GM10847 (cell line): ENCODE data around the gene AOAH.

Experiments
- POLR2A ChIP-seq: IDR thresholded peaks from 2 replicates; pipeline ENCODE4 v1.6.1; 2011; ENCODE audit not compliant: insufficient read length; ENCODE audit errors: extremely low read depth

AOAH gene

GRCh38 chr7:36475381-36475780, 248.9 kb downstream of the AOAH start:
- TF ChIP-seq POLR2A = no peak

- TF ChIP-seq POLR2A = no peak
Measured at GRCh38 chr7:36475011-36475342, 249.3 kb downstream of the AOAH start.

DNA sequence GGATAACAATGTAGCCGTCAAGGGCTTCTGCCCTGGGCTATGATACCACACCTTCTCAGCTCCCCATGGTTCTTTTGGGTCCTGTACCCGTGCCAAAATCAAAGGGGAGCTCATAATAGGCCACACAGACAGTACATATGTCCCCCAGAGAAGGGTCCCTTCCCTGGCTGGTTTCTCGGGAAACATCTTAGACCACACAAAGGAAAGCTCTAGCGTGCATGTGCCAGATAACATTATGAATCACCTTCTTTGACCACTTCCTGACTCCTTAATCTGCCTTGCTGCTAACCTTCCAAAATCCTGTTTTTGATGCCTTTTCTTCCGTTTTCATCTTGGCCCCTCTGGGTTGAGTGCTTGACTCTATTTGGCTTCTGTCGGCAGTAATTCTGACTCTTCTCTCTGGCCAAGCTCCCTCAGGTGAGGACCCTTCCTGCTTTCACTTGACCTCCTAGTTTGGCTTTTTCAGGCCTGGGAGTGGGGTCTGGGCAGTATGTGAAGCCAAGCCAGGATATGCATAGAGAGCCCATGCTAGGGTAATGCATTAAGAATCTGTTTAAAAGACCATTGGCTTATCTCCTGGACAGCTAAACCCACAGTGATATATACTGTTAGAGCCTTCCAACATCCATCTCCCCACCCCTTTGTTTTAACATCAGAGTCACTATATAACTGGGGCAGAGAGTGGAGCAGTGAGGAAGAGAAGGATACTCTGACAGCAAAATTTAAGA, 249.8 kb downstream of the AOAH start:
- TF ChIP-seq POLR2A = no peak

DNA sequence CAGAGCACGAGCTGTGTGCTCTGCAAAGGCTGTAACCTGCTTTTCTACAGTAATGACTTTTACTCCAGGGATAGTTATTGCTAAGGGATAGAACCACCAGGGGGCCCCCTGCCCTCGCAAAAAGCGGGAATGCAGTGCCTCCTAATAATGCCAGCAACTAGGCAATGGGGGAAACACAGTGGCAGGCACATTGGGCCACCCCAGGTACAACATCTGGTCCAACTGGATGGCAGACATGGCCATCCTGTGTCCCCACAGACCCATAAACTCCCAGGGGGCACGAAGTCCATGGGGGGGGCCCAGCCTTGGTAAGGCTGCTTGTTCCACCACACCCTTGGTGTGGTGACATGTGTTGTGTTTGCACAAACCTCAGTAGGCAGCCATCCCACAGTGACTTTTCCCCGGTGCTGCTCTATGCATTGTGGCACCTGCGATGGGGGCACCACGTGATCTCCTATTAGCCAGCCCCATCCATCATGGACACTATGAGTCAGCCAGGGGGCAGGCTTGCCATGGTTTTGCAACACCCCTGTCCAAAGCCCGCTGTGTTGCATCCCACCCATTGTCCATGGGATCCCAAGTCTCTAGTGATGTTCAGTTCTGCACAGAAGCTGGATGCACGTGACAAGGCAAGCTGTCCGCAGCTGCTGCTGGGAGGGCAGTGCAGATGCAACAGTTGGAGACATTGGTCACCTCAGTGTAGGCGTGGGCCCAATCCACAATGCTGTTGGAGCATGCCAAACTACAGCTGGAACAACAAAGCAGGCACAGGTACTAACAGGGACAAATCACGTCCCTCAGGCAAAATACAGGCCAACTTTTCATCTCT, 250.6 kb downstream of the AOAH start:
- no peak for TF ChIP-seq POLR2A

DNA sequence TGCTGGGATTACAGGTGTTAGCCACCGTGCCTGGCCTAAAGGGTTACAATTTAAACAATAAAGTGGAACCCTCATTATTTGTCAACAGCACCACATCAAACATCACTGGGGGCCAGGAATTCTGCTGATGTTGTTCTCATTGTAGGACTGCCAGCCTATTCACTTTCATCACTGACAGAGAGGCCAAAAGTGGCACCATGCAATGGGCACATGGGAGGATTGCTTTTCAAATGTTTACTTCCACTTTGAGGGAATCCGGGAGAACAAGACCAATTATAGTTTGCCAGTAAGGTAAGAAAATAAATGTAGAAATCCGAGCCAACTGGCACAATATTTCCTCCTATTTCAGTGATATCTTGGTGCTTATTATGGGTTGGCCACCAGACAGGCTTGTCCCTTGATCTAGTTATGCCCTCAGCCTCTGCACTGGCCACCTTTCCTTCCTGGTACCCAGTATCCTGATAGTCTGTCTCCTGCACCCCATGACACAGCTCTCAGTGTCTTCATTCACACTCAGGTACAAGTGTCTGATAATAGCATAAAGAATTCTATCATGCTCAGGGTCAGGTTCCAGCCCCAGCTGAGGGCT, 252.1 kb downstream of the AOAH start:
- TF ChIP-seq POLR2A = no peak

DNA sequence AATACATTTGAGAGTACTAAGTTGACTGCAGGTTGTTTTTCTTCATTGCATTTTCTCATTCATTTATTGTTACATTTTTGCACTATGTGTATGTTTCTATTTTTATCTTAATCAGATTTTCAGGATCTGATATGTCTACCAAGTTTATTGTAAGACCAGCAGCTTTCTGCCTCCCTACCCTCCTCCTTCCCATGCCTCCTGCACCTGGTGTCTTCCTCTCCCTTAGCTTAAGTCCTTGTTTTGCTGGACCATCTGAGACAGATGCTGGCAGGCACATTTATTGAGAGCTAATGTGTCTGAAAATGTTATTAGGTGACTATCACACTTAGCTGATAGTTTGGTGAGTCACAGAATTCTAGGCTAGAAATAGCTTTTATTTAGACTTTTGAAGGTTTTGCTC, 255.1 kb downstream of the AOAH start:
- no peak for TF ChIP-seq POLR2A

DNA sequence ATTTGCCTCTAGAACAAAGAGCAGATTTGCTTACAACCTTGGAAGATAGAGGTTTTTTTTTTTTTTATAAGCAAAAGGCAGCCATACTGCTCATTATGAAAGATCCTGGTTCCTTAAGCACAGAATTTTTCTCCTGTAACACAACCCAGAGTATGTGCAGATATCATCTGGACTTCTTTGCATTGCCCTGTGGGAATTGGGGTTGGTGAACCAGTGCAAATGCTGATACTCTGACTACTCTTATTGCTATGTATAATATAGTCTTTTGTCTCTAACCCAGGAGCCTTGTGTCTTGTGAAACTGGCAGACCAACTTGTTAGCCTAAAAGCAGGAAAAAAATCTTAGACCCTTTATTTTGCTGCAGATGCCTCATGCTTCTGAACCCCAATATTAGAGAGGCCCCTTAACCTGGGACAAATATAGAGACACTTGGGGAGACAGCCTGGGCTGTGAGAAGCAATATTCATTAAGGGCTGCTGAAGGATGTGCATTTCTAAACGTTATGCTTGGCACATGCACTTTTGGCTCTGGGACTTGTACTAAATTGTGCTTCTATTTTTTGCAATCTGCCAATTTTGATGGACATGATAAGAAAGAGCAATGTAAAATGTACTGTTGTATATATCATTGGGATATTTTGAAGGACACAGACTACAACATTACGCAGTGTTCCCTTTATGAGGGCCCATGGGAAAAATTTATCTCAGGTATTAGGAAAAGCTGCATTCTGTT, 255.8 kb downstream of the AOAH start:
- no peak for TF ChIP-seq POLR2A

DNA sequence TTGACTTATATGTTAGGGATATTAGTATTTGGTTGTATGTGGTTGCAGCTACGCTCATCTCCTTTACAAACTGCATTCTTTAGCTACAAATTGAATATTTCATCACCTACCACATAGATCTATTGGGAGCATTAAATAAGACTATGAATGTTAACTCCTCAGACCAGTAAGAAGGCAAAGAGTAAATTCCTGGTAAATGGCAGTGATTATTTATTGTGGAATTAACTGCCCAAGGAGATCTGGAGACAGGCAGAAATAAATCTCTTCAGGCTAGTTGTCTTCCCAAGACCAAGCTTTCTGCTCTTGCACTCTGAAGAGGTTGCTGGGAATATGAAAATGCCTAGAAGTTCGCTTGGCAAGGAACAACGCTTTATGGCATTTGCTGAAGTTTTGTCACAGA, 260.0 kb downstream of the AOAH start:
- no peak for TF ChIP-seq POLR2A
